Panc1 (cell line): ENCODE results near the gene TRAPPC6A. TPM values are rescaled to one million over a fixed set of nuclear protein-coding genes. Genes with fewer than 3 reads are reported as not detected.
A peak's percentile ranks its signal among the peaks of the same experiment; 100 is the strongest.

Source experiments
- ATAC-seq: fragments of 200-7000 bp; cut with Tn5 transposase; 2 replicates; pipeline ENCODE4 v1.9.1; 2020; ENCODE audit warnings: mild to moderate bottlenecking, moderate library complexity
- BruUV-seq: library from RNA; stranded (reverse); fragments of 400-500 nt; replicated peaks from 2 replicates; lab custom pipeline; 2021; lab: Mats Ljungman, UMichigan
- CTCF ChIA-PET: fragments of 300-600 bp; sonication (Branson Sonifier 250); formaldehyde crosslinking; loops from one replicate; lab custom pipeline; 2022; ENCODE audit warnings: antibody characterized with exemption; lab: Charles Lee
- POLR2A ChIA-PET: fragments of 300-600 bp; sonication (Branson Sonifier 250); formaldehyde crosslinking; loops from one replicate; lab custom pipeline; 2022; ENCODE audit warnings: antibody characterized with exemption; lab: Charles Lee
- DNase-seq: peaks from one replicate; pipeline ENCODE4 v3.0.0-alpha.2; 2010; ENCODE audit warnings: low read depth, low spot score
- H3K27ac ChIP-seq: 2 replicates; pipeline ENCODE4 v1.5.1; 2011; ENCODE audit warnings: mild to moderate bottlenecking, low read length, inconsistent platforms
- H3K27me3 ChIP-seq: fragments of 200-500 bp; sonication (Bioruptor generic); 2 replicates; pipeline ENCODE4 v1.6.0; 2014; ENCODE audit warnings: low read length, inconsistent platforms; ENCODE audit not compliant: control insufficient read depth, insufficient read depth
- H3K36me3 ChIP-seq: fragments of 200-500 bp; sonication (Bioruptor generic); 2 replicates; pipeline ENCODE4 v1.5.1; 2014; ENCODE audit warnings: inconsistent platforms, mild to moderate bottlenecking, low read length, moderate library complexity; ENCODE audit not compliant: control insufficient read depth, insufficient read depth
- H3K4me1 ChIP-seq: 2 replicates; pipeline ENCODE4 v1.5.1; 2011; ENCODE audit warnings: inconsistent platforms, mild to moderate bottlenecking, low read length, moderate library complexity; ENCODE audit not compliant: control insufficient read depth, insufficient read depth
- H3K4me3 ChIP-seq, 2 experiments: 2 replicates each; pipeline ENCODE4 v1.5.1; 2011 to 2012; ENCODE audit warnings: low read depth in 2 of 2, low read length in 2 of 2, mild to moderate bottlenecking in 2 of 2, inconsistent platforms in 1 of 2, moderate library complexity in 1 of 2
- H3K9me3 ChIP-seq: fragments of 200-500 bp; sonication (Bioruptor generic); 2 replicates; pipeline ENCODE4 v1.5.1; 2014; ENCODE audit warnings: low read depth, mild to moderate bottlenecking, inconsistent platforms, low read length, moderate library complexity; ENCODE audit not compliant: control insufficient read depth, insufficient read depth
- POLR2AphosphoS5 ChIP-seq: IDR thresholded peaks from 2 replicates; pipeline ENCODE4 v1.6.1; 2012; ENCODE audit warnings: mild to moderate bottlenecking, low read depth, low read length, moderate library complexity
- SIN3A ChIP-seq: IDR thresholded peaks from 2 replicates; pipeline ENCODE4 v1.6.1; 2012; ENCODE audit warnings: low read depth, mild to moderate bottlenecking, low read length, moderate library complexity, borderline replicate concordance; ENCODE audit not compliant: insufficient read depth
- TCF7L2 ChIP-seq: IDR thresholded peaks from 2 replicates; pipeline ENCODE4 v1.6.1; 2011; ENCODE audit warnings: mild to moderate bottlenecking, low read depth, low read length, inconsistent platforms
- in situ Hi-C: cut with HindIII; loops from 2 replicates; pipeline ENCODE4 v1.10.0; 2016; ENCODE audit warnings: low sequenced_read_pairs, low pct_unique_long_range_greater_than_20kb
- intact Hi-C: fragments of 100-400 bp; cut with micrococcal nuclease; formaldehyde crosslinking; loops from one replicate; pipeline ENCODE4 v1.10.0; 2022; ENCODE audit not compliant: unreplicated experiment
- total RNA-seq: library from RNA; stranded (reverse); gene quantifications from one replicate; pipeline ENCODE4 v1.2.1, GENCODE V29; 2021; ENCODE audit not compliant: unreplicated experiment
- TF ChIP-seq, protein P1 (sequence below): fragments of 450-650 bp; IDR thresholded peaks from 2 replicates; pipeline ENCODE4 v1.5.1; 2017; ENCODE audit warnings: mild to moderate bottlenecking
- TF ChIP-seq, protein P2 (sequence below), 2 experiments: IDR thresholded peaks; 2 replicates each; pipeline ENCODE4 v1.6.1; 2011 to 2012; ENCODE audit warnings: low read depth in 2 of 2, control low read depth in 1 of 2, low read length in 1 of 2, mild to moderate bottlenecking in 1 of 2, moderate library complexity in 1 of 2; ENCODE audit not compliant: insufficient read depth in 1 of 2

TRAPPC6A gene
- total RNA-seq, 1 experiment from 2014 or later = 24.7 TPM

GRCh38 chr19:45178262-45179071 is 430 bp upstream of the TRAPPC6A start, which contains the start of gene BLOC1S3:
BLOC1S3 (plus strand) TSS chr19:45178784; CDS start chr19:45179297, 513 bp downstream.
- BruUV-seq = no TSS peak
- no peaks in the 10 kb centered on the region for H3K9me3 ChIP-seq
- ChIA-PET POLR2A (no interaction called here), CTCF (no interaction called here)
- ATAC-seq = peak; percentile 94
- in situ Hi-C loops = no loop called here
- H3K4me3 ChIP-seq = peak within 1 kb of the TSS; percentile 88 to 90
- intact Hi-C loops = no loop called here
- H3K36me3 ChIP-seq = no peaks in the 10 kb centered on the region
- peak; percentile 99 for DNase-seq
- no peaks in the 10 kb centered on the region for H3K27me3 ChIP-seq
- no peaks in the 10 kb centered on the region for H3K4me1 ChIP-seq
- TF ChIP-seq SIN3A (peak; percentile 89), POLR2AphosphoS5 (0 out of 2 replicates have a peak, but pooled peaks have one; percentile 38), TCF7L2 (no peak)
- peak within 1 kb of the TSS; percentile 85 for H3K27ac ChIP-seq

GRCh38 chr19:45175515-45176345 is 2.3 kb downstream of the TRAPPC6A start:
- no peak overlapping the region for H3K4me3 ChIP-seq
- intact Hi-C loops = no loop called here
- BruUV-seq = no TSS peak
- ATAC-seq (no peak), DNase-seq (no peak)
- no peaks in the 10 kb centered on the region for H3K9me3 ChIP-seq
- CTCF ChIA-PET = interaction anchor here (0.7 kb wide), 1 partner anchor 45 kb away, joined by 4 read pairs; no protein-coding TSS in a partner anchor
- POLR2A ChIA-PET = interaction anchor here (0.6 to 0.7 kb wide), 2 partner anchors 66 to 1530 kb away, joined by 3 to 5 read pairs; no protein-coding TSS in a partner anchor
- no peak for TF ChIP-seq POLR2AphosphoS5
- TF ChIP-seq, protein P1, sequence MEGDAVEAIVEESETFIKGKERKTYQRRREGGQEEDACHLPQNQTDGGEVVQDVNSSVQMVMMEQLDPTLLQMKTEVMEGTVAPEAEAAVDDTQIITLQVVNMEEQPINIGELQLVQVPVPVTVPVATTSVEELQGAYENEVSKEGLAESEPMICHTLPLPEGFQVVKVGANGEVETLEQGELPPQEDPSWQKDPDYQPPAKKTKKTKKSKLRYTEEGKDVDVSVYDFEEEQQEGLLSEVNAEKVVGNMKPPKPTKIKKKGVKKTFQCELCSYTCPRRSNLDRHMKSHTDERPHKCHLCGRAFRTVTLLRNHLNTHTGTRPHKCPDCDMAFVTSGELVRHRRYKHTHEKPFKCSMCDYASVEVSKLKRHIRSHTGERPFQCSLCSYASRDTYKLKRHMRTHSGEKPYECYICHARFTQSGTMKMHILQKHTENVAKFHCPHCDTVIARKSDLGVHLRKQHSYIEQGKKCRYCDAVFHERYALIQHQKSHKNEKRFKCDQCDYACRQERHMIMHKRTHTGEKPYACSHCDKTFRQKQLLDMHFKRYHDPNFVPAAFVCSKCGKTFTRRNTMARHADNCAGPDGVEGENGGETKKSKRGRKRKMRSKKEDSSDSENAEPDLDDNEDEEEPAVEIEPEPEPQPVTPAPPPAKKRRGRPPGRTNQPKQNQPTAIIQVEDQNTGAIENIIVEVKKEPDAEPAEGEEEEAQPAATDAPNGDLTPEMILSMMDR = no peak
- TF ChIP-seq SIN3A = no peak
- TF ChIP-seq, protein P2, sequence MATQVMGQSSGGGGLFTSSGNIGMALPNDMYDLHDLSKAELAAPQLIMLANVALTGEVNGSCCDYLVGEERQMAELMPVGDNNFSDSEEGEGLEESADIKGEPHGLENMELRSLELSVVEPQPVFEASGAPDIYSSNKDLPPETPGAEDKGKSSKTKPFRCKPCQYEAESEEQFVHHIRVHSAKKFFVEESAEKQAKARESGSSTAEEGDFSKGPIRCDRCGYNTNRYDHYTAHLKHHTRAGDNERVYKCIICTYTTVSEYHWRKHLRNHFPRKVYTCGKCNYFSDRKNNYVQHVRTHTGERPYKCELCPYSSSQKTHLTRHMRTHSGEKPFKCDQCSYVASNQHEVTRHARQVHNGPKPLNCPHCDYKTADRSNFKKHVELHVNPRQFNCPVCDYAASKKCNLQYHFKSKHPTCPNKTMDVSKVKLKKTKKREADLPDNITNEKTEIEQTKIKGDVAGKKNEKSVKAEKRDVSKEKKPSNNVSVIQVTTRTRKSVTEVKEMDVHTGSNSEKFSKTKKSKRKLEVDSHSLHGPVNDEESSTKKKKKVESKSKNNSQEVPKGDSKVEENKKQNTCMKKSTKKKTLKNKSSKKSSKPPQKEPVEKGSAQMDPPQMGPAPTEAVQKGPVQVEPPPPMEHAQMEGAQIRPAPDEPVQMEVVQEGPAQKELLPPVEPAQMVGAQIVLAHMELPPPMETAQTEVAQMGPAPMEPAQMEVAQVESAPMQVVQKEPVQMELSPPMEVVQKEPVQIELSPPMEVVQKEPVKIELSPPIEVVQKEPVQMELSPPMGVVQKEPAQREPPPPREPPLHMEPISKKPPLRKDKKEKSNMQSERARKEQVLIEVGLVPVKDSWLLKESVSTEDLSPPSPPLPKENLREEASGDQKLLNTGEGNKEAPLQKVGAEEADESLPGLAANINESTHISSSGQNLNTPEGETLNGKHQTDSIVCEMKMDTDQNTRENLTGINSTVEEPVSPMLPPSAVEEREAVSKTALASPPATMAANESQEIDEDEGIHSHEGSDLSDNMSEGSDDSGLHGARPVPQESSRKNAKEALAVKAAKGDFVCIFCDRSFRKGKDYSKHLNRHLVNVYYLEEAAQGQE (IDR thresholded peaks at IDR 0.05; ENCODE audit: insufficient read depth in 1 of 2, low read depth in 2 of 2, low read length in 1 of 2) = no peak
- no peak for TF ChIP-seq TCF7L2
- H3K27me3 ChIP-seq = no peaks in the 10 kb centered on the region
- in situ Hi-C loops = no loop called here
- no peak overlapping the region for H3K27ac ChIP-seq
- no peaks in the 10 kb centered on the region for H3K4me1 ChIP-seq
- H3K36me3 ChIP-seq = no peaks in the 10 kb centered on the region
